ENCODE results near the gene TSC2. TPM values are rescaled to one million over a fixed set of nuclear protein-coding genes. Genes with fewer than 3 reads are reported as not detected.
"Not testable (repeated sequence)": the region's sequence is repeated elsewhere in the genome, so short reads cannot be mapped to it uniquely, and the experiment has no call there.

TSC2 gene
- polyA plus RNA-seq, 3 donors: 39.6 to 60.5 (median 46.8) TPM

DNA sequence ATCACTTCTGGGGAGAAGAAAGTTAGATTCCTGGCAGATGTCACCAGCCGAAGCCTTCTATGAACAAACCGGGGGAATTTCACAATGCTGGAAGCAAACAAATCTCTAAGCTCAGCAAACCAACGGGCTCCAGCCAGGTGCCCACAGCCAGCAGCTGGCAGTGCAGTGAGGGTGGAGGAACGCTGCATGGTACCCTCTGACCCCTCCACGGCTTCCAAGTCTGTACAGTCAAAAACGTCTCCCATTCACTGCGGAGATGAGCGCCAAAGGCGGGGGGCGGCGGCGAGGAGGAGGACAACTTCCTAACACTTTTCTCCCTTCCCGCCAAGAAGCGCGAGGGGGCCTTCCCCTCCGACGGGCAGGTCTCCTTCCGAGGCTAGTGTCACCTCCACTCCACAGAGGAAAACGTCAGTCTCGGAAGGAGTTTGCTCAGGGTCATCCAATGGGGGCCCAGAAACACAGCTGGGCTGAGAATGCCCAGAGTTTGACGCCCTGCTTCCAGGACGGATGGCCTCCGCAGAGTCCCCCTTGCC, 39.1 kb upstream of the TSC2 start:
- H3K27ac ChIP-seq (ENCODE audit: low read depth, low read length): peak overlapping the region; percentile 73
- 2% methylated on average over 22 to 23 of the region's 23 CpGs for WGBS, 3 donors

DNA sequence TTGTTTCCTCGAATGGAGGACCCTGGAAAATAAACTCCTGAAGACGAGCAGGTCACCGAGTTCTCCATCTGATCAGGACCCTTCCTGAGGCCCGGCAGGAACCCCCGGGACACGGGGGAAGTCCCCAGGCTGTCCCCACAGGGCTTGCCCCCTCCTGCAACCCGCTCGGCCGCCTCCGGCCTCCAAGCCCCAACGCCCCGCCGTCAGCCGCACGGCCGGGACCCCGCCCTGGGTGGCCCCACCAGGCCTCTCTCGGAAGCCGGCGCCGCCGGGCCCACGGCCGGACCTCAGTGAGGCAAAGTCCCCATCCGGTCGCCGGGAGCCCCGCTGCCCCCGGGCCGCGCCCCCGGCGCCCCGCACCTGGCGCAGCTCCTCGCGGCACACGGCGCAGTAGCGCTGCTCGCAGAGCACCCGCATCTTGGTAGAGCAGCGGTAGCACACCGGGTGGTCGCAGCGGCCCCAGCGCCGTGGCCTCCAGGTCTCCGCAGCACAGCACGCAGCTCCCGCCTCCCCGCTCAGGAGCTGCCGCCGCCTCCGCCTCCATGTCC, 38.5 kb upstream of the TSC2 start:
- H3K27ac ChIP-seq (ENCODE audit: low read depth, low read length): peak overlapping the region; percentile 73
- 0% methylated on average over 28 to 55 of the region's 55 CpGs for WGBS, 3 donors

DNA sequence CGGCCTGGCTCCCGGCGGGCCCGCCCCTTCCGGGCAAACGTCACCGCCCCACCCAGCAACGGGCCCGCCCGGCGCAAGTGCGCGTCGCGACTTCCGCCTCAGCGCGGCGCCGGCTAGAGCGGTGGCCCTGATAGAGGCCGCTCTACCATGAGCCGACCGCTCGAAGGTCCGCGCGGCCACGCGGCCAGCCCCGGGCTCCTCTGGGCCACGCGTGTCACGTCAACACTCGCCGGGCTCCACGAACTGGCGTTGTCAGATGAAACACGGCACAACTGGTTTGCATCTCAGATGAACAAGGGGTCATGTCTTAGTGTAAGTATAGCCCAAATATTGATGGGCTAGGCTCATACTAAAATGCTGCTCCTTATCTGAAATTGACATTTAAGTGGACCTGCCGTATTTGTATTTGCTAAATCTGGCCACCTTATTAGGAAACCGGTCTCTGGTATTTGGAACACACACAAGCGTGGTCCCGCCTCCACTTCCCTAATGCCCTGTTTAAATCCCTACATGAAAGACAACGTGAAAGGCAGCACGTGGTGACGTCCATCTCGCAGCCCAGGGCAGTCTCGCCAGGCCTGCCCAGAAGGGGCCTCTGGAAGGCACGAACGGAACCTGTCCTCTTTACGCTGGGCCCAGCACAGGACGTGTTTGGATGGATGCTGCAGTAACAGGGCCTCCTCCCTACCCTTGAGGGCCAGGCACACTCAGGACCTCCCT, 37.8 kb upstream of the TSC2 start, which contains the start of gene ZNF598:
Gene ZNF598, minus strand, starts transcription at position 31 of the 720 bp plus-strand sequence.
- WGBS, 3 donors: 1 to 2% (median 2%) methylated on average over 52 of the region's 52 CpGs
- peak within 1 kb of the TSS; percentile 82 for H3K27ac ChIP-seq (ENCODE audit: low read depth, low read length)

DNA sequence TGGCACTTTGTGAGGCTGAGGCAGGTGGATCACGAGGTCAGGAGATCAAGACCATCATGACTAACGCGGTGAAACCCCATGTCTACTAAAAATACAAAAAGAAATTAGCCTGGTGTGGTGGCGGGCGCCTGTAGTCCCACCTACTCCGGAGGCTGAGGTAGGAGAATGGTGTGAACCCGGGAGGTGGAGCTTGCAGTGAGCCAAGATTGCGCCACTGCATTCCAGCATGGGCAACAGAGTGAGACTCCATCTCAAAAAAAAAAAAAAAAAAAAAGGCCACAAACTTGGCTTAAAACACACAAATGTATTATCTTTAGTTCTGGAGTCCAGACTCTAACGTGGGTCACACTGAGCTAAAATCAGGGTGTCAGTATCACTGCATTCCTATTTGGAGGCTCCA, 36.1 kb upstream of the TSC2 start:
- not testable (repeated sequence) for H3K27ac ChIP-seq (ENCODE audit: low read depth, low read length)
- WGBS, 3 donors: 89 to 94% (median 90%) methylated on average over 9 of the region's 9 CpGs

DNA sequence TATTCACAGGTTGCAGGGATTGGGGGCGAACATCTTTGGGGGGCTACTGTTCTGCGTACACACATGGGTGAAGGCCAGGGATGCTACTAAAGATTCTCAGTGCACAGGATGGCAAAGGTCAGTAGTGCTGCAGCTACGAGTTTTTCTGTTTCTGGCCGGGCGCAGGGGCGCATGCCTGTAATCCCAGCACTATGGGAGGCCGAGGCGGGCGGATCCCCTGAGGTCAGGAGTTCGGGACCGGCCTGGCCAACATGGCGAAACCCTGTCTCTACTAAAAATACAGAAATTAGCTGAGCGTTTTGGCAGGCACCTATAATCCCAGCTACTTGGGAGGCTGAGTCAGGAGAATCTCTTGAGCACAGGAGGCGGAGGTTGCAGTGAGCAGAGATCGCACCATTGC, 34.3 kb upstream of the TSC2 start:
- WGBS, 3 donors: 90 to 93% (median 92%) methylated on average over 15 of the region's 15 CpGs
- H3K27ac ChIP-seq (ENCODE audit: low read depth, low read length): no peak overlapping the region

DNA sequence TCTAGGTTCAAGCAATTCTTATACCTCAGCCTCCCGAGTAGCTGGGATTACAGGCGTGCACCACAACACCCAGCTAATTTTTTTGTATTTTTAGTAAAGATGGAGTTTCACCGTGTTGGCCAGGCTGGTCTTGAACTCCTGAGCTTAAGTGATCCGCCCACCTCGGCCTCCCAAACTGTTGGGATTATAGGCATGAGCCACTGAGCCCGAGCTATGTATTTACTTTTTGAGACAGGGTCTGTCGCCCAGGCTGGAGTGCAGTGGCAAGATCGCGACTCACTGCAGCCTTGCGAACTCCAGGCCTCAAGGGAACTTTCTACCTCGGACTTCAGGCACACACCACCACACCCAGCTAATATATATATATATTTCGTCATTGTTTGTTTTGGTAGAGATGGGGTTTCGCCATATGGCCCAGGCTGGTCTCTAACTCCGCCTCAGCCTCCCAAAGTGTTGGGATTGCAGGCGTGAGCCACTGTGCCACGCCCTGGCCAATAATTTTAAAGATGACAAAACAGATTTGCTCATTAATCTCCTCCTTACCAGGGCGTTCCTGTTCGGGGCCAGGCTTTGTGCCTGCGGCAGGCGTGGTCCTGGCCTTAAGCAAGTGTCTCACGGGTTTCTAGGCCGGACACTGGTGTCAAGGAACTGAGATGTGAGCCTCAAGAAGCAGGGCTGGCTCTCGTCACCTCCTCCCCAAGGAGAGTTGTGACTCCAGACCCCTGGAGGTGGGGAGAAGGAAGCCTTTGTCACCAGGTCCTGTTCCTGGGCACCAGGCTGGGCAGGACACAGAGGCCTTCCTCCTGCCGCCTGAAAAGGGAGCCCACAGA, 32.5 kb upstream of the TSC2 start:
- H3K27ac ChIP-seq (ENCODE audit: low read depth, low read length): no peak overlapping the region
- WGBS, 3 donors: 80 to 88% (median 82%) methylated on average over 24 of the region's 24 CpGs

DNA sequence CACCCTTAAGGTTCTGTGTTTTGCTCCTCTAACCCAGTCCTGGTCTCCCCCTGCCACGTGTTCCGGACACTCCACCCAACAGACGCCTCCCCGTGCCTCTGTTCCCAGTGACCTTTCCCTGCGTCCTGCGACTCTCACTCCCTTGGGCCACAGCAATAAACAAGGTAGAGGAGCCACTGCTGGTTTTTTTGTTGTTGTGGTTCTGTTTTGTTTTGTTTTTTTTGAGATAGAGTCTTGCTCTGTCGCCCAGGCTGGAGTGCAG, 31.9 kb upstream of the TSC2 start:
- 77 to 84% (median 83%) methylated on average over 7 of the region's 7 CpGs for WGBS, 3 donors
- no peak overlapping the region for H3K27ac ChIP-seq (ENCODE audit: low read depth, low read length)

DNA sequence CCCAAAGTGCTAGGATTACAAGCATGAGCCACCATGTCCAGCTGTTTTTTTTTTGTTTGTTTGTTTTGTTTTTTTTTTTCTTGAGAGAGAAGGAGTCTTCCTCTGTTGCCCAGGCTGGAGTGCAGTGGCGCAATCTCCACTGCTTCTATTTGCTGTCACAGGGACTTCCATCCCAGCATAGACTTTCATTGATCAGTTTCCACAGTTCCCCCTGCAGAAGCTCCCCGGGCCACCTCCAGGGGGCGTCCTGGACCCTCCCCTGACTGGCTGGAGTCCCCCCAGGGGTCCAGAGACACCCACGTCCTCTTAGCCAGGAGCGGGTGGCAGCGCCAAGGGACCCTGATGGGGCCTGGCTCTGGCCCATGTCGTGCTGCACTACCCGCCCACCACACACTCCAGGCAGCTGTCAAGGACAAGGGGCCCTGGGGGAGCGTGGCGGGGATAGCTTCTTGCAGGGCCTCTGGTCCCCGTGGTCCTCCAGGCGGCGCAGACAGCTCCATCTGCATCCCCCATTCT, 31.3 kb upstream of the TSC2 start:
- H3K27ac ChIP-seq (ENCODE audit: low read depth, low read length): no peak overlapping the region
- WGBS, 3 donors: 44 to 45% (median 45%) methylated on average over 13 of the region's 13 CpGs

DNA sequence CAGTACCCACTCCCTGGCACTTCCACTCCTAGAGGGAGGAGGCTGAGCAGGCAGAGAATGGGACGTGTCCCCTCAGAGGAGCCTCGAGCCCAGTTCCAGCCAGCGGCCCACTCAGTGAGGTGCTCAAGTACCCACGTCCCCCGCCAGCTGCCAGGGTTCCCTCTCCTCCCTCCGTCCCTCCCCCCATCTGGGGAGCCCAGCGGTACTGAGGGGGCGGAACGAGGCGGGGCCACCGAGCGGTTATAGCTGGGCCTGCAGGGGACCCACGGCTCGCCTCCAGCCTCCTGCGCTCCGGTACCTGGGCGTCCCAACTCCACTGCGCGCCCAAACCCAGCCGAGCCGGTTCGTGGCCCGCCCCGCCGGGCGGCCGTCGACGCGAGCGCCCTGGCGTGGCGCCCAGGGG, 28.3 kb upstream of the TSC2 start, which contains the start of gene NPW:
Gene NPW, plus strand, starts transcription at position 268 of the 403 bp plus-strand sequence.
- no peak within 1 kb of the TSS for H3K27ac ChIP-seq (ENCODE audit: low read depth, low read length)
- WGBS, 3 donors: 3 to 7% (median 5%) methylated on average over 14 to 33 of the region's 33 CpGs

DNA sequence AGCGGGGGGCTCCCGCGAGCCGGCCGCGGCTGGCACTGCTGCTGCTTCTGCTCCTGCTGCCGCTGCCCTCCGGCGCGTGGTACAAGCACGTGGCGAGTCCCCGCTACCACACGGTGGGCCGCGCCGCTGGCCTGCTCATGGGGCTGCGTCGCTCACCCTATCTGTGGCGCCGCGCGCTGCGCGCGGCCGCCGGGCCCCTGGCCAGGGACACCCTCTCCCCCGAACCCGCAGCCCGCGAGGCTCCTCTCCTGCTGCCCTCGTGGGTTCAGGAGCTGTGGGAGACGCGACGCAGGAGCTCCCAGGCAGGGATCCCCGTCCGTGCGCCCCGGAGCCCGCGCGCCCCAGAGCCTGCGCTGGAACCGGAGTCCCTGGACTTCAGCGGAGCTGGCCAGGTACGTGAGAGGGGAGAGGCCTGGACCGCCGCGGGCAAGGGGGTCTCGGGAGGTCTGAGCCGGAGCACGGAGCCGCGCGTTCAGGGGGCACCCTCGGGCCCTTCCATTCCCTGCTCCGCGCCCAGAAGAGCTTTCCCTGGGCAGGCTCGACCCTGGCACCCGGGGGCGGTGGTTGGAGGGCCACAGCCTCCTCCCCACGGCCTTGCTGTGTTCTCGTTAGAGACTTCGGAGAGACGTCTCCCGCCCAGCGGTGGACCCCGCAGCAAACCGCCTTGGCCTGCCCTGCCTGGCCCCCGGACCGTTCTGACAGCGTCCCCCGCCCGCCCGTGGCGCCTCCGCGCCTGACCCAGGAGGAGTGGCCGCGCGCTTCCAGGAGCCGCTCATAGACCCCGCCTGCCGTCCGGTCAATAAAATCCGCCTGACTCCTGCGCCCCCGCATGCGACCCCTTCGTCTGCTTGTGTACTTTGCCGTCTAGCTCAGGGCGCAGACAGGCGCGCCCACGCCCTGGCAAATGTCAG, 27.6 kb upstream of the TSC2 start:
- WGBS, 3 donors: 1 to 3% (median 2%) methylated on average over 77 to 96 of the region's 96 CpGs

DNA sequence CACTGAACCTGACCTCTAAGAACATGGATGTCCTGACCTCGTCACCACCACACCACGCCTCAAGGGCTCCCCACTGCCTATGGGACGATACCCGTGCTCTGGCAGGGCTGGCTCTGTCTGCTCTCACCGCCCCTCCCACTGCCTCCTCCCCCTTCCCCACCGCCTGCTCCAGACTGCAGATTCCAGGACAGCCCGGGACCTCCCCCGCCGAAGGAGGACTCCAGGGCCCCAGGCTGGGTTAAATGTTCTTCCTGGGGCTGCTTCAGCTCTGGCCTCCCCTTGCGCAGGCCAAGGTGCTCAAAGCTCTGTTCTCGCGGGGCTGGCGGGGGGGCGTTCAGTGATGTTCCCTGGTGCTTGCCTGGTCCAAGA, 25.1 kb upstream of the TSC2 start:
- WGBS, 3 donors: 2 to 3% (median 3%) methylated on average over 14 of the region's 14 CpGs
- H3K27ac ChIP-seq (ENCODE audit: low read depth, low read length): no peak overlapping the region

More for the DNA sequence above, 27.6 kb upstream of the TSC2 start:
- no peak overlapping the region for H3K27ac ChIP-seq (ENCODE audit: low read depth, low read length)

DNA sequence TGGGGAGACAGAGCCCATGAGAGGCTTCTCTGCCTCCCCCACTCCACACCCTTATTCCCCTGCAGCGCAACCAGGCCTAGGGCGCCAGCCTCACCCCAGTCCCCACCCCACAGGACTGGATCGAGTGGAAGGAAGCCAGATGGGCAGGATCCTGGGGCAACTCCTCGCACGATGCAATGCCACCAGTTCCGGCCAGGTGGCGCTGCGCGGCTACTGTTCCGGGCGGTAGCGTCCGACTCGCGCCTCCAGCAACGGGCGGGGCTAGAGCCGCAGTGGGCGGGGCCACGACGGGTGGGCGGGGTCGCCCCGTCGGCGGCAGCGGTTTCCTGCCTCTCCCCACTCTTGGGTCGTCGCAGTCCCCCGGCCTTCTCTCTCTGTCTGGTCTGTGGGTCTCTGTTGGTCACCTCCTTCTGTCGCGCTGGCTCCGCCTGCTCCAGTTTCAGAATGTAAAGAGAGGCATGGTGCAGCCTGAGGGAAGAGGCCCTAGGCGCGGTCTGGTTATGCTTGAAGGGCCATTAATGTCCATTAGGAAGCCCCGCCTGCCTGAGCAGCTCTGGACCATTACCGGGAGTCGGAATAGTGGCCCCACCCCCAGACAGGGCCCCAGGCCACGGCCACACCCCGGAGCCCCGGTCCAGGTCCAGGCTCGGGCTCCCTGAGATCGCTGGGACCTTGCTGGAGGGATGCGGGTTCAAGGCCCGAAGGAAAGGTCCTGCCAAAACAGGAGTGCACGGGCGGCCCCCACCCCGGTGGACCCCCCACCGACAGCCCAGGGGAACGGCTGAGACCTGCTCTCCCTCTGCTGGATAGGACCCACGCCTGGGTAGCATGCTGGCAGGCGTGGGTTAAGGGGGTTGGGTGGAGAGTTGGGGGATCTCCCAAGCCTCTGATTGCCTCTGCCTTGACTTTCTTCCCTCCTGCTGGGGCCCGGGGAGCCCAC, 24.4 kb upstream of the TSC2 start:
- WGBS, 3 donors: 10 to 14% (median 11%) methylated on average over 43 to 53 of the region's 53 CpGs
- H3K27ac ChIP-seq (ENCODE audit: low read depth, low read length): no peak overlapping the region

DNA sequence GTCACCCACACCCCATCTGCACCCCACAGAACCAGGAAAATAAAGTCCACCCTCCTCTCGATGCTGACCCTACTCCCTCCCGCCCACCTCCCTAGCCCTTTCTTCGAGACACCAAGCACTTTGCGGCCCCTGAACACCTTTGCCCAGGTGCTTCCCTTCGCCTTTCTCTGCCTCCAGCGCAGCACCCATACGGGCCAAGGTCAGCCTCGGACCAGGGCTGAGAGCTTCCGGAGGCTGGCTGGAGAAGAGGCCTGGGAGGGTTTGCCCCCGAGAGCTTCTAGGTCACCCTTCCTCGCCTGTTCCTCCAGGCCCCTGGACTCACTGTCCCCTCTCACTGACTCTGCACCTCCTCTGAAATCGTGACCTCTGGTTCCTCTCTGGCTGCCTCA, 23.8 kb upstream of the TSC2 start:
- no peak overlapping the region for H3K27ac ChIP-seq (ENCODE audit: low read depth, low read length)
- 71 to 82% (median 76%) methylated on average over 12 of the region's 12 CpGs for WGBS, 3 donors

DNA sequence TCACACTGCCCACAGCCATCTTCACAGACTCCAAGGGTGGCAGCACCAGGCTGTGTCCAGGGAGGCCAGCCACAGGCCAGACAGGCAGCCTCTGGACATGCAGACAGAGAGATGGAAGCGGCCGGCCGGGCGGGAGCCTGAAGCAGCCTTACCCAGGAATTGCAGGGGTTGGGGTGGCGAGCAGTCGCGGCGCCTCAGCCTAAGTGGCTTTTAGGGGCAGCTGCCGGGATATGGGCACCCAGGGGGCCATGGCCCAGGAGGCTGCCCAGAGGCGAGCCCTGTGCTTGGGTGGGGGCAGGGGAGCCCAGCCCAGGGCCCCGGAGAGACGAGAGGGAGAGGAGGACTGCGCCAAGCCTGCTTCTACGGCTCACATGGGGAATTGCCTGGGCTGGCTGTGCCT, 22.5 kb upstream of the TSC2 start:
- WGBS, 3 donors: 88 to 100% (median 94%) methylated on average over 12 to 14 of the region's 14 CpGs
- H3K27ac ChIP-seq (ENCODE audit: low read depth, low read length): no peak overlapping the region

DNA sequence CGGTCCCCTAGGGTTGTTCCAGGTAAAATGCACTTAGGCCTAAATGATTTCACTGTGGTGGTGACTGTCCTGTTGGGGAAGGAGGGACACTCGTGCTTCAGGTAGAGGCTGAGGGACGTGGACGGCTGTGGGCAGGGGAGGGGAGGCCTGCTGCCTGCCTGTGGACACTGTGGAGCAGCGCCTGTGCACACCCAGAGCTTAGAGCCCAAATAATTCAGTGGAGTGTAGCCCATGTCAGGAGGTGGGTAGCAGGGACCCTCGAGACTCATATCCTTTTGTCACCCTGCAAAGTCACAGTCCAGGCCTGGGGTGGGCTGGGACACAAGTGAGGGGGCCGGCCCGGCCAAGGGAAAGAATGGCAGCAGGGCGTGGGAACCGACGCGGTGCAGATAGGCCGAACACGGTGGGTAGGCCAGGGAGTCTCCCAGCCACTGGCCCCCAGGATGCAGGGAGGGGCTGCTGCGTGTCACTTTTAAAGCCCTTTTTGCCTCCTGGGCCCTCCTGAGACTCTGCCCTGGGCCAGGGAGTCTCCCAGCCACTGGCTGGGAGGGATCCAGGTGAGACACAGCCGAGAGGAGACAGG, 21.8 kb upstream of the TSC2 start:
- WGBS, 3 donors: 72 to 81% (median 73%) methylated on average over 16 of the region's 16 CpGs
- no peak overlapping the region for H3K27ac ChIP-seq (ENCODE audit: low read depth, low read length)

DNA sequence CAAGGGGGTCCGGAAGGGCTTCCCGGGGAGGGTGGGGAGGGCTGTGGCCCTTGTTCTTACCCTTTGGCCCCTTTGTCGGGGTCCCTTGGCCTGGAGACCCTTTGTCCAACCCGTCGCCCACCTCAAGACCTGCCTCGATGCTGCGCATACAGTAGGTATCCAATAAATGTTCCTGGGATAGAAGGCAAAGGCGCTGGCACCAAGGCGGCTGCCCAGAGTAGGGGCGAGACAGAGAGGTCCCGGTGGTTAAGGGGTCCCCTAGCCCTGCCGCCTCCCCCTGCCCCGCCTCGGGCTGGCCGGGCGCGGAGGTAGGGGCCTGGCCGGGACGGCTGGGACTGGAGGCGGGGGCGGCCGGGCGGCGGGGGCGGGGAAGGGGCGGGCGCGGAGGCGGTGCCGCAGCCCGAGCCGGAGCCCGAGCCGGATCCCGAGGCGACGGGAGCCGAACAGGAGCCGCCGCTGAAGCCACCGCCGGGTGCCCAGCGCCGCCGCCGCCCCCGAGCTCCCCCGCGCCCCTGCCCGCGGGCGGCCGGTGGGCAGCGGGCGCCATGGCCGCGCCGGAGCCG, 21.2 kb upstream of the TSC2 start, which contains the start of gene NHERF2:
Gene NHERF2, plus strand, starts transcription at position 442 of the 563 bp plus-strand sequence. Its CDS starts 104 bp downstream, at position 546.
- WGBS, 3 donors: 8 to 10% (median 8%) methylated on average over 41 to 59 of the region's 59 CpGs
- no peak within 1 kb of the TSS for H3K27ac ChIP-seq (ENCODE audit: low read depth, low read length)
